LNCAP (cell line): ENCODE data around the gene PTPRE.

ENCODE experiments used
- CTCF ChIP-seq: fragments of 450-650 bp; IDR thresholded peaks from 2 replicates; pipeline ENCODE4 v1.5.1; 2017; ENCODE audit warnings: mild to moderate bottlenecking

Gene PTPRE

GRCh38 chr10:128130051-128130450, 223.1 kb downstream of the PTPRE start:
- no peak for TF ChIP-seq CTCF
